GM11168 (cell line): ENCODE measurements around the gene NID1.
"Not testable (repeated sequence)": the region's sequence is repeated elsewhere in the genome, so short reads cannot be mapped to it uniquely, and the experiment has no call there.

Experiments
- in situ Hi-C: fragments of 300-500 bp; cut with MboI; formaldehyde crosslinking; loops from one replicate; pipeline ENCODE4 v1.12.0; 2022; ENCODE audit warnings: low sequenced_read_pairs; ENCODE audit not compliant: unreplicated experiment

NID1 gene

DNA sequence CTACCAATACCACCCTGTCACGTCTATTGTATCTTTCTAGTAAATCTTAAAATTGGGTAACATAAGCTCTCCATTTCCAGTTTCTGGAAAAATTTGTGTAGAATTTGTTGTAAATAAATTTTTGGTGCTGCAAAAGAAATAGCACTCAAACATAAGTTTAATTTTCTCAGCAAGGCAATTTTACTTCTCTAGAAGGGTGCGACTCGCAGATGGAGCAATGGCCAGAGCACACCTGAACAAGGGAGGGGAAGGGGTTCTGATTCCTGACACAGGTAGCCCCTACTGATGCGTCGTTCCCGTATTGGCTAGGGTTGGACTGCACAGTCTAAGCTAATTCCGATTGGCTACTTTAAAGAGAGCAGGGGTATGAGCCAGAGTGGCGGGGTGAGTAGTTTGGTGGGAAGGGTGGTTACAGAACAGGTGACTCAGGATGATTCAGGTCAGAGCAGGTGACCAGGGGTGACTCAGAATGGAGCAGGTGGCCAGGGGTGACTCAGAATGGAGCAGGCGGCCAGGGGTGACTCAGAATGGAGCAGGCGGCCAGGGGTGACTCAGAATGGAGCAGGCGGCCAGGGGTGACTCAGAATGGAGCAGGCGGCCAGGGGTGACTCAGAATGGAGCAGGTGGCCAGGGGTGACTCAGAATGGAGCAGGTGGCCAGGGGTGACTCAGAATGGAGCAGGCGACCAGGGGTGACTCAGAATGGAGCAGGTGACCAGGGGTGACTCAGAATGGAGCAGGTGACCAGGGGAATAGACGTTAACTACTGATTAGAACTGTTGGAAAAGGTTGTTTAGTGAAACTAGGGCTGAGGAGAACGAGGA lies 32.0 kb upstream of the NID1 start:
- in situ Hi-C loops = not testable (repeated sequence)

DNA sequence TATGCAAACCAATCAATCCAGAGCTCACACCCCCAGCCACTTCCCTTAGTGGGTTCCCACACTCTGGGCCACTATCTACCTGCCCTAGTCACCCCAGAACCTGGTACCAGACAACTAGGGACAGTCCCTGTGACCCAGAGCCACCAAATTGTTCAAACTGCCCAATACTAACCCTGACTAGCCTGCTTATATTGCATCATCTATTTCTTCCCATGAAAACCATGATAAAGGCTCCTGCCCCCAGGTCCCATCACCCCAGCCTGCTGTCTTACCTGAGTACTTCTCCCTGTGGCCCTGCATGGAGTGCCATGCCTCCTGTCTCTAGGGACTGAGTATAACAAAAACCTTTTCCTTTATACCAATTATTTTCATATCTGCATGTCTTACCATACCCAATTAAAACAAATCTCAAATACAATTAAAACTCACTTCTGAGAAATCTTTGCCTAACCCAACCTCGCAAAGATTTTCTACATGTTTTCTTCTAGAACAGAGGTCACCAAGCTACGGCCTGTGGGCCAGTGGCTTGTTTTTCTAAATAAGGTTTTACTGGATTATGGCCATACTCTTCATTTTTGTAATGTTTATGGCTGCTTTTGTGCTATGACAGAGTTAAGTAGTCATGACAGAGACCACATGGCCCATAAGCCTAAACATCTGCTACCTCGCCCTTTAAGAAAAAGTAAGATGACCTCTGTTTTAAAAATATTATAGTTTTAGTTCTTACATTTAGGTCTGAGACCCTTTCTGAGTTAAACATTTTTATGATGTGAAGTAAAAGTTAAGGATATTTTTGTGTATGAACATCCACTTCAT lies 31.0 kb upstream of the NID1 start:
- in situ Hi-C loops = no loop called here

DNA sequence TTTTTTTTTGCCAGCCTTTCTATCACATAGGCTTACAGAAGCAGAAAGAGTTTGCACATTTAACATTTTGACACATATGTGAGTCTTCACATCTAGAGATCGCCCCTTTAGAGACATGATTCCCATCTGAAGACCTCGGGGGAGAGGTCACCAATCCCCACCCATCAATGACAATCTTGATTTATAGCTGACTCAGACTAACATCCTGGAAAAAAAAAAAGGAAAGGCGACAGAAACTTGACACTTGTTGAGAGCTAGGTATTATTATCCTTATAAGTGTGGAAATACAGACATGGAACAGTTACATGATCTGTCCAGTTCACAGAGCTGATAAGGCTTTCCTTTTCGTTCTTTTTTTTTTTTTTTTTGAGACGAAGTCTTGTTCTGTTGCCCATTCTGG lies 28.0 kb upstream of the NID1 start:
- in situ Hi-C loops = no loop called here

DNA sequence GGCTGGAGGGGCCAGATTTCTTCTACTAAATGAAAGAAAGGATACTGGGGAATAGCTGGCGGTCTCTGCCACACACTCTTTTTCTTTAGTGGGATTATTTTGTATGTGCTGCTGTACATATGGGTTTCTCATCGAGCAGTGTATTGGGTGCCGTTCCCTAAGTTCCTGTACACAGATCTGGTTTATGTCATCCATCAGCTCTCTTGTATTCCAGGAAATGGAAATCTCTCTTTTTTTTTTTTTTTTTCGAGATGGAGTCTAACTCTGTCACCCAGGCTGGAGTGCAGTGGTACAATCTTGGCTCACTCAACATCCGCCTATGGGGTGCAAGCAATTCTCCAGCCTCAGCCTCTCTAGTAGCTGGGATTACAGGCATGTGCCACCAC lies 27.0 kb upstream of the NID1 start:
- in situ Hi-C loops = no loop called here

DNA sequence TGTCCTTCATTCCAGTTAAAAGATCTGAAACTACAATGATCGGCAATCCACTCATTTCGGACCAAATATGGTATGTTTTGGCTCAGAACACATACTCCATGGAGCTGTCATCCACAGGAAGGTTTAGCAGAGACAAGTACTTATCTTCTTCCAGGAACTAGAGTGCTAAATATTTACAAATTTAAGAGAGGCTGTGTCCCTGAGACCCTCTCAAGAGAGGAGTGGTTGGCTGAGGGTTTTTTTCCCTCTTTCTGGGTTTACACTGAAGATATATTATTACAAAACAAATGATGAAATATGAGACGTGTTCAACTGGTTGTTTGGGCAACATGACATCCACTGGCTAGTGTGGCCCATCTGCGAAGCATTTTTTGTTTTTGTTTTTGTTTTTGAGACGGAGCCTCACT lies 25.9 kb upstream of the NID1 start:
- in situ Hi-C loops = no loop called here

DNA sequence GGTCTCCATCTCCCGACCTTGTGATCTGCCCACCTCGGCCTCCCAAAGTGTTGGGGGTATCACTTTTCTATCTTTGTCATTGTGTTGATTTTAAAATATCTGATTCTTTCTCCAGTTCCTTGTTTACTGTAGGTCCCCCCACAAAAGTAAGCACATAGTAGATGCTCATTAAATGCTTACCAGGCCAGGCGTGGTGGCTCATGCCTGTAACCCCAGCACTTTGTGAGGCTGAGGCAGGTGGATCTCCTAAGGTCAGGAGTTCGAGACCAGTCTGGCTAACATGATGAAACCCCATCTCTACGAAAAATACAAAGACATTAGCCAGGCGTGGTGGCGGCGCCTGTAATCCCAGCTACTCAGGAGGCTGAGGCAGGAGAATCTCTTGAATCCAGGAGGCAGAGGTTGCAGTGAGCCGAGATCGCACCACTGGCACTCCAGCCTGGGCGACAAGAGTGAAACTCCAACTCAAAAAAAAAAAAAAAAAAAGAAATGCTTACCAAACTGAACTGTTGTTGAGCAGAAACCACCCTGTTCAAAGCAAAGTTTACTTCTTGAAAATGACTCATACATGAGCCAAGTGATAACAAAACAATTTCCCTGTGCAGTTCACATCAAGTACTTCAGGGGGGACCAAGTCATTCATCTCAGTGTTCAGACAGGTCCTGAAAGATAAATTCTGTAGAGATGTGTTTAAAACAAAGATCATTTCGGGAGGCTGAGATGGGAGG lies 24.3 kb upstream of the NID1 start:
- in situ Hi-C loops = no loop called here

DNA sequence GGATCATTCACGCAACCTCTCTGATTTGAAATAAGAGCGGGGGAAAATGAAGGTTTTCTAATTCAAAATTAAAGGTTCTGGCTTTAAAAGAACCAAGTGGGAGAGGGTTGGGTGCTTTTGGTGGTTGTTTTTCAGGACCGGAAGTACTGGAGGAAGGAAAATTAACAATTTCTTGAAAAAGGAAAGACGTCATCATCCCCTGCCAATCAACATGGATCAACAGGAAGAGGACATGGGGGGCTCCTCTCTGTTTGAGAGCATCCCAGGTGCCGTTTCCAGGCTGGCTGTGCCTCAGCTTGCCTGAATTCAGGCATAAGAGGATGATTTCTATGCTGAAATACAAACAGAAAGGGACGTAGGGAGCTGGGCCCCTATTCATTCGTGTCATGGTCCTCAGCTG lies 21.6 kb upstream of the NID1 start:
- in situ Hi-C loops = no loop called here

DNA sequence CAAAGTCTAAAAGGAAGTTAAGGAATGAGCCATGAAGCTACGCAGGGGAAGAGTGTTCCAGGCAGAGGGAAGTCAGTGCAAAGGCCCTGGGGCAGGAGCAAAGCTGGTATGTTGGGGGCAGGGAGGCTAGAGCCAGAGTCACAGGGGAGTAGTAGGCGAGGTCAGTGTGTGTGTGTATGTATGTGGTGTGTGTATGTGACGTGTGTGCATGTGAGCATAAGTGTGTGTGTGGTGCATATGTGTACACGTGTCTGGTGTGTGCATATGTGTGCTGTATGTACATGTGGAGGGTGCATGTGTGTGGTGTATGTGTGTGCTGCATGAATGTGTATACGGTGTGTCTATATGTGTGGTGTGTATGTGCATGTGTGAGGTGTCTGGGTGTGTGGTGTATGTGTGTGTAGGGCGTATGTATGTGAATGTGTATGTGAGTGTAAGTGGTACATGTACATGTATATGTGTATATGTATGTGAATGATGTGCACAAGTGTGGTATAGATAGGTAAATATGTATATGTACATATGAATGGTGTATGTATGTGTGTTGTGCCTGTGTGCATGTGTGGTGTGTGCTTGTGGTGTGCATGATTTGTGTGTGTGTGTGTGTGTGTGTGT lies 20.8 kb upstream of the NID1 start:
- in situ Hi-C loops = no loop called here

DNA sequence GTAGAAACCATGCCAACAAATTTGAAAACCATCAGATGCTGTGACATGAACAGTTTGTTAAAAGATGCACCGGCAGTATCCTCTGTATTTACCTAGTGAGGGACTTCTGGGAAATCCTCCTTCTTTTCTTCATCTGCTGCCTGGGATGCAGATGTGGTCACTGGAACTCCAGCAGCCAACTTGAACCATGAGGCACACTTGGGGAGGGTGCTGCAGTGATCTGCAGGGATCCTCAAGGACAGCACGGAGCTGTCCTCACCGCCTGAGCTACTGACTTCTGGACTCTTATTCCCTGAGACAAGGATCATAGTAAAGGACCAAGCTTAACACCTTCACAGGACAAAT lies 19.5 kb upstream of the NID1 start:
- in situ Hi-C loops = no loop called here

DNA sequence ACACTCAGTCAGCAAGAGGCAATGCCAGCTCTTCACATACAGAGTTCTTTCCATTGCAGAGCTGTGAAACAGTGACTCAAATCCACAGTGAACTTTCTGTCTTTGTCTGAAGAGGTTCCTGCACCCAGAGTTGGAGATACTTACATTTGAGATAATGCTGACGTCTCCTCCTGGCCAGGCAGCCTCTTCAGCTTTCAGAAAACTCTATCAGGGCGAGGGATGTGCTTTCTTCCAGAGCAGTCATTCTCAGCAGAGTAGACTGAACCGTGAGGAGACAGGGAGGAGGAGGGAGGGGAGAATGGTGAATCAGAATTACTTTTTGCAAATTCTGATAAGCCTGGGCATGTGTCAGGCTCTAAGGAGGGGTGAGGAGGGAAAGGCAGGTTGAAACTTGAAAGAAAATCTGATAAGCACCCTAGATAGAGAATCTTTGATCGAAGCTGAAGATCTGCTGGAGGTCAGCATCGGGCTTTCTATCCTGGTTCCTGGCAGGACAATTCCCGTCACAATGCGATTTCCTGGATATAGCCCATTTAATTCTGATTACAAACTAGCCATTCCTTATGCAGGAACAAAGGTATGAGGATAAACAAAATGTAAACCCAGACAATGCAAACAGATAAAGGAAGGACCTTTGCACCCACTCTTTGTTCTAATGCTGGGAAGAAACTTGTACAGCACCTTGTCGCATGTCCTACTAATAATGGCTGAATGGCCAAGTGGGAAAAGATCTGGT lies 18.9 kb upstream of the NID1 start:
- in situ Hi-C loops = no loop called here

DNA sequence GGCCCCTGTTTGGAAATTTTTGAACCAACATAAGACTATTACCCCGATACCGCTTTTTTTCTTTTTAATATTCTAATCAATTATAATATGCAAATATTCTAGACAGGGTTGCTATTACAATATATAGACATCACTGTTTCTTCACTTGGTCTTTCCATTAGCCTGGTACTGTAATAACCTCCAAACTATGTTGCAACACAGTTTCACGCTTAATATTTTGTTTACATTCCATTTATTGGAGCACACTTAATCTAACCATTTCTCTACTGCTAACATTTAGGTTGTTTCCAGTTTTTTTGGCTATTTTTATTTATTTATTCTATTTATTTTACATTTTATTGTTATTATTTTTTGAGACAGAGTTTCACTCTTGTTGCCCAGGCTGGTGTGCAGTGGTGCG lies 17.6 kb upstream of the NID1 start:
- in situ Hi-C loops = no loop called here

DNA sequence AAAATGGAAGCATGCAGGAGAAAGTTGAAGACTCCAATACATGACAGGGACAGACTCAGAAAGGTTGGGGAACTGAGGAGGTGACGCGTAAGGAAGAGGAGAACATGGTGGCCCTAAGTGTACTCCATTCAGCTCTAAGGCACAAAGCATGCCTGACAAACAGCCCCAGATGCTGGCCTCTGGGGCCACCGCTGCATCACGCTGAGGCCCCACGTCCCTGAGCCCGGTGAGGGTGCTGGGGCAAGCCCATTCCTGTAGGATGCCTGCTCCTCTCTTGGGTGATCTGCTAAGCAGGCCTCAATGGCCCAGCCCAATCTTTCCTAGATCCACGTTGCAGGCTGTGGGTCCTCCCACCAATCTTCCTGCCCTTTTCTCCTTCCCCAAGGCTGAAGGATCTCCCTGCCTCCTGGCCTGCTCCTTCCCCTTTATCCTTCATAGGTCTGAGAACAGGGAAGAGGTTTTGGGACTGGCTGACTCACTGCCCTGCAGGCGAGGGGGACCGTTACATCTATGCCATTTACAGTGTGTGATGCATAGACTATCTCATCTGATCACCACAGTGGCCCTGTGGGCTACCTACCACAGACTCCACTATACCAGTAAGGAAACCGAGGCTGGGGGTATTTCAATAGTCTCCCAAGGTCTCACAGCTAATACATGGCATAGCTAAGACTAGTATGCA lies 16.8 kb upstream of the NID1 start:
- in situ Hi-C loops = no loop called here

DNA sequence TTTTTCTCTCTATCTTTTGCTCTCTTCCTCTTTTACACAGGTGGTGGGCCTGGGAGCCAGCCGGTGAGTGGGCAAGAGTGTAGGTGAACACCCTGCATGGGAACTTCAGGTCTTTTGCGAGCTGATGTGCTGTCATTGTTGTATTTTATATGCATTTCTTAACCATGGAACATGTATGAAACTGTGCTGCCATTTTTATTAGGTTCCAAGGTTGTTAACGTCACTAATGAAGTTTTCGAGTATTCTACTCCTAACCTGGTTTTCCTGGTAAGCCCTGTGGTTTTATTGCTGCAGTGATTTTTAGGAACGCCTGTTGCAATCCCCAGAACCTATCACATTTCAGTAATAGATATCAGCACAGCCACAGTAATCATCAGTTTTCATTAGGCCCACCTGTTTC lies 14.8 kb upstream of the NID1 start:
- in situ Hi-C loops = no loop called here

DNA sequence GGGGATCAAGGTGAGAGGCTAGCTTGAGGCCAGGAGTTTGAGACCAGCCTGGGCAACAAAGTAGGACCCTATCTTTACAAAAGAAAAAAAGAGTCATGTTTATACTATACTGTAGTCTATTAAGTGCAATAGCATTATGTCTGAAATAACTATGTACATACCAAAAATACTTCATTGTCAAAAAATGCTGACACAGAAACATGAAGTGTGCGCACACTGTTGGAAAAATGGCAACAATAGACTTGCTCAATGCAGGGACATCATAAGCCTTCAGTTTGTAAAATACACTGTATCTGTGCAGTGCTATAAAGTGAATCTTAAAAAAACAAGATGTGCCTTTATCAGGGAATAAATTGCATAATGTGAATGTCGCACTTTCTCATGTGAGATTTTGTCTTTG lies 14.1 kb upstream of the NID1 start:
- in situ Hi-C loops = no loop called here

DNA sequence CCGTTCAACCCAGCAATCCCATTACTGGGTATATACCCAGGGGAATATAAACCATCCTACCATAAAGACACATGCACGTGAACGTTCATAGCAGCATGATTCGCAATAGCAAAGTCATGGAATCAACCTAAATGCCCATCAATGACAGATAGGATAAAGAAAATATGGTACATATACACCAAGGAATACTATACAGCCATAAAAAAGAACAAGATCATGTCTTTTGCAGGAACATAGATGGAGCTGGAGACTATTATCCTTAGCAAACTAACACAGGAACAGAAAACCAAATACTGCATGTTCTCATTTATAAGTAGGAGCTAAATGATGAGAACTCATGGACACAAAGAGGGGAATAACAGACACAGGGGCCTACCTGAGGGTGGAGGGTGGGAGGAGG lies 13.2 kb upstream of the NID1 start:
- in situ Hi-C loops = not testable (repeated sequence)

DNA sequence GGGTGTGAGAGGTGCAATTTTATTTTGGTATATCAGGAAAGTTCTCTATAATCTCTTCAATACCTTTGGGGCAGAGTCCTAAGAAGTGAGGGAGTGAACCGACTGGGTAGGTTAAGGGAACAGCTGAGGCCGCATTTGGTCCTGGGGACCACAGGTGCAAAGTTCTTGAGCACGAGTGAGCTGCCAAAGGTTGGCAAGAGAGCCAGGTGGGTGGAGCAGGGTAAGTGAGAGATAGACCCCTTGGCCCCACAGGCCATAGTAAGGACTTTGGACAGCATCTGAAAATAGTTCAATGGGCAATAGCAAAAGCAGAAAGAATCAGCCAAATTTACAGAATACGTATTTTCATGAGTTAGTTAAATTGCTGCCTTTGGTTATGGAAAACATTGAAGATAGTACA lies 11.0 kb upstream of the NID1 start:
- in situ Hi-C loops = no loop called here

DNA sequence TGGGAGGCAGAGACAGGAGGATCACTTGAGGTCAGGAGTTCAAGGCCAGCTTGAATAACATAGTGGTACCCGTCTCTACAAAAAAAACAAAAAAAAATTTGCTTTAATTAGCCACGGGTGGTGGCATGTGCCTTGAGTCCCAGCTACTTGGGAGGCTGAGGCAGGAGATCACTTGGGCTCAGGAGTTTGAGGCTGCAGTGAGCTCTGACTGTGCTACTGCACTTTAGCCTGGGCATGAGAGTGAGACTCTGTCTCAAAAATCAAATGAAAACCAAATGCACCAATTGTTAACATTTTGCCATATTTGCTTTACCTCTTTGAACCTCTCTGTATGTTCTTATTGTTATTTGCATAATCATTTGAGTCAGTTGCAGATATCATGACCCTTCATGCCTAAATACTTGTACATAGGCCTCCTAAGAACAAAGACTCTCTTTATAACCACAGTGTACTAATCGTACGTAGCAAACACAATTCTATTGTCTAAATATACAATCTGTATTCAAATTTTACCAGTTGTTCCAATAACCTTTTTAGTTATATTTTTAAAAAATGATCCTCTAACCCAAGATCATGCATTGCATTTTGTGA lies 8.5 kb upstream of the NID1 start:
- in situ Hi-C loops = no loop called here

DNA sequence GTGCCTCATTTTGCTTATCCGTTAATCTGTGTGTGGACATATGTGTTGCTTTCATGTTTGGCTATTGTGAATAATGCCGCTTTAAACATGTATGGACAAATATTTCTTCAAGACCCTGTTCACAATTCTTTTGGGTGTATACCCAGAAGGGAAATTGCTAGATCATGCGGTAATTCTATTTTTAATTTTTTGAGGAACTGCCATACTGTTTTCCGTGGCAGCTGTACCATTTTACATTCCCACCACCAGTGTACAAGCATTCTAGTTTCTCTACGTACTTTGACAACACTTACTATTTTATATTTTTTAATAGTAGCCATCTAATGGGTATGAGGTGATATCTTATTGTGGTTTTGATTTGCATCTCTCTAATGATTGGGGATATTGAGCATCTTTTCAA lies 7.1 kb upstream of the NID1 start:
- in situ Hi-C loops = no loop called here

DNA sequence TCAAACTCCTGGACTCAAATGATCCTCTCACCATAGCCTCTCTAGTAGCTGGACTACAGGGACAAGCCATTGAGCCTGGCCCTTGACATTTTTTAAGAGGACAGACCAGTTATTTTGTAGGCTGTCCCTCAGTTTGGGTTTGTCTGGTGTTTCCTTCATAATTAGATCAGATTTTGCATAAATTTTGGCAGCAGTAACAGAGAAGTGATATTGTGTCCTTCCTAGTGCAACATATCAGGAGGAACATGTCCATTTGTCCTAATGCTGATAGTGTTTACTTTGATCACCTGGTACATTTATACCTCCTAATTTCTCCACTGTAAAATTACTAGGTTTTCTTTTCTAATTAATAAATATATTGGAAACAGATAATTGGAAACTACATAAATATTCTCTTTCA lies 5.9 kb upstream of the NID1 start:
- in situ Hi-C loops = no loop called here
